ENCODE measurements around the gene UPK3A. TPM values are rescaled to one million over a fixed set of nuclear protein-coding genes. Genes with fewer than 3 reads are reported as not detected.

Gene UPK3A
- total and polyA plus RNA-seq, 2 experiments from 2014 or later, result 0.47 TPM; not detected in 1

GRCh38 chr22:45304971-45305370 lies 20.2 kb downstream of the UPK3A start (continued):
- TF ChIP-seq ZNF462 (CRISPR knock-in tag; IDR thresholded peaks at IDR 0.05), result no peak
- TF ChIP-seq ZNF114 (CRISPR knock-in tag; IDR thresholded peaks at IDR 0.05), result no peak
- TF ChIP-seq CTCF (conservative IDR thresholded peaks at IDR 0.05; ENCODE audit: low read depth in 2 of 2), result no peak
- TF ChIP-seq NANOG (IDR thresholded peaks at IDR 0.05; ENCODE audit: borderline replicate concordance), result no peak

GRCh38 chr22:45305456-45306075 lies 20.8 kb downstream of the UPK3A start:
- DNase-seq (ENCODE audit: low spot score) (no peak), ATAC-seq (no peak)
- H3K36me3 Mint-ChIP-seq (ENCODE audit: low read depth), result no peaks in the 10 kb centered on the region; the same call in 2 of the 3 replicates
- no peak overlapping the region for H3K27ac ChIP-seq (ENCODE audit: low read depth)
- no peaks in the 10 kb centered on the region for H4K20me1 ChIP-seq (replicated peaks; ENCODE audit: insufficient read depth)
- H3K27ac Mint-ChIP-seq, result no peak overlapping the region
- peaks cover 3% of the 10 kb centered on the region for H3K79me2 ChIP-seq (replicated peaks; ENCODE audit: insufficient read depth)
- H3K4me1 Mint-ChIP-seq, result peaks cover 11% of the 10 kb centered on the region
- no peaks in the 10 kb centered on the region; the same call in 1 of the 2 replicates for H3K27me3 ChIP-seq (ENCODE audit: insufficient read depth)
- no peak overlapping the region for H2AFZ ChIP-seq
- peaks cover 12% of the 10 kb centered on the region; the same call in 1 of the 2 replicates for H3K4me1 ChIP-seq (ENCODE audit: insufficient read depth)
- H3K9me2 ChIP-seq (ENCODE audit: insufficient read depth), result 0 out of 2 replicates have a peak, but pooled peaks cover 3% of the 10 kb centered on the region
- H3K9me3 Mint-ChIP-seq, result no peaks in the 10 kb centered on the region
- H3K4me3 ChIP-seq, result no peak overlapping the region
- H3K36me3 ChIP-seq (ENCODE audit: insufficient read depth), result no peaks in the 10 kb centered on the region
- H3K27me3 Mint-ChIP-seq (ENCODE audit: insufficient read depth, low read depth, poor library complexity), result peaks cover 19% of the 10 kb centered on the region
- peaks cover 14% of the 10 kb centered on the region for H3F3A ChIP-seq (replicated peaks; ENCODE audit: low read depth)
- H3K4me2 ChIP-seq, result no peak overlapping the region
- H3K4me3 Mint-ChIP-seq, result no peak overlapping the region
- TF ChIP-seq CREB1 (CRISPR knock-in tag; IDR thresholded peaks at IDR 0.05; ENCODE audit: low read depth) (no peak), NANOG (IDR thresholded peaks at IDR 0.05; ENCODE audit: borderline replicate concordance) (no peak), ETS1 (IDR thresholded peaks at IDR 0.05) (no peak), REST (IDR thresholded peaks at IDR 0.05; ENCODE audit: unreplicated experiment) (no peak), EZH2phosphoT487 (IDR thresholded peaks at IDR 0.05; ENCODE audit: unreplicated experiment) (no peak), STAT1 (IDR thresholded peaks at IDR 0.05; ENCODE audit: unreplicated experiment) (no peak), ZNF114 (CRISPR knock-in tag; IDR thresholded peaks at IDR 0.05) (no peak)

Data from GM23338 (cell line).